AG04450 (cell line): ENCODE measurements around the gene HS6ST3. TPM values are rescaled to one million over a fixed set of nuclear protein-coding genes. Genes with fewer than 3 reads are reported as not detected.

Experiments
- CTCF ChIA-PET: fragments of 300-600, 350-600 bp; formaldehyde crosslinking; extraction: SDS; loops from one replicate; lab custom pipeline; 2022; ENCODE audit warnings: antibody characterized with exemption, inconsistent platforms; lab: Charles Lee
- POLR2A ChIA-PET: fragments of 350-600 bp; formaldehyde crosslinking; extraction: SDS; loops from one replicate; lab custom pipeline; 2021; ENCODE audit warnings: antibody characterized with exemption, inconsistent platforms; lab: Yijun Ruan, JAX
- DNase-seq: peaks from one replicate; pipeline ENCODE4 v3.0.0-alpha.2; 2011; ENCODE audit warnings: low read depth, low spot score
- H3K27ac ChIP-seq: one replicate; pipeline ENCODE4 v1.5.1; 2012; ENCODE audit warnings: low read depth, low read length, control low read depth
- H3K27me3 ChIP-seq: one replicate; pipeline ENCODE4 v1.6.0; 2012; ENCODE audit warnings: low read length; ENCODE audit not compliant: control insufficient read depth, insufficient read depth
- H3K4me3 ChIP-seq: 2 replicates; pipeline ENCODE4 v1.5.1; 2011; ENCODE audit warnings: mild to moderate bottlenecking, low read depth, low read length, control low read depth
- H3K9me3 ChIP-seq: 2 replicates; pipeline ENCODE4 v1.5.1; 2012; ENCODE audit warnings: low read length; ENCODE audit not compliant: control insufficient read depth, insufficient read depth
- CTCF ChIP-seq: IDR thresholded peaks from 2 replicates; pipeline ENCODE4 v1.5.1; 2011; ENCODE audit warnings: low read depth, low read length, control low read depth, inconsistent platforms
- polyA plus RNA-seq: library from polyadenylated mRNA; depleted of rRNA; stranded (reverse); fragments of >200 nt; gene quantifications from 2 replicates; pipeline ENCODE4 v1.2.3, GENCODE V29; 2011

HS6ST3 gene
- polyA plus RNA-seq, 1 experiment = not detected

GRCh38 chr13:96086736-96087135 lies 3.2 kb upstream of the HS6ST3 start:
- Histone ChIP-seq H3K27me3 (peaks cover 30% of the 10 kb centered on the region), H3K27ac (no peak overlapping the region), H3K4me3 (no peak overlapping the region), H3K9me3 (no peaks in the 10 kb centered on the region; the same call in 1 of the 2 replicates)
- CTCF ChIA-PET = interaction anchor here (1.1 to 1.7 kb wide), 2 partner anchors 10 to 67 kb away, joined by 3 to 4 read pairs; no protein-coding TSS in a partner anchor
- TF ChIP-seq CTCF = no peak
- POLR2A ChIA-PET = no interaction called here
- DNase-seq = no peak

- no peak for DNase-seq
- Histone ChIP-seq H3K27ac (no peak overlapping the region), H3K9me3 (no peaks in the 10 kb centered on the region; the same call in 1 of the 2 replicates), H3K27me3 (peaks cover 39% of the 10 kb centered on the region), H3K4me3 (no peak overlapping the region)
- no peak for TF ChIP-seq CTCF
- POLR2A ChIA-PET = no interaction called here
- CTCF ChIA-PET = interaction anchor here (0.6 to 0.7 kb wide), 2 partner anchors 31 to 109 kb away, joined by 3 to 4 read pairs; no protein-coding TSS in a partner anchor
Measured at GRCh38 chr13:96089139-96089538, 768 bp upstream of the HS6ST3 start.

- Histone ChIP-seq H3K27me3 (peaks cover 39% of the 10 kb centered on the region), H3K9me3 (no peaks in the 10 kb centered on the region; the same call in 1 of the 2 replicates), H3K4me3 (peak overlapping the region; percentile 55; the same call in 1 of the 2 replicates), H3K27ac (no peak overlapping the region)
- CTCF ChIA-PET = no interaction called here
- no peak for DNase-seq
- no peak for TF ChIP-seq CTCF
- POLR2A ChIA-PET = interaction anchor here (0.6 kb wide), 1 partner anchor 38 kb away, joined by 4 read pairs; no protein-coding TSS in a partner anchor
Measured at GRCh38 chr13:96090240-96091101, 564 bp downstream of the HS6ST3 start.

GRCh38 chr13:96091164-96092117 lies 1.5 kb downstream of the HS6ST3 start:
- CTCF ChIA-PET = no interaction called here
- peaks cover 39% of the 10 kb centered on the region for H3K27me3 ChIP-seq
- no peaks in the 10 kb centered on the region; the same call in 1 of the 2 replicates for H3K9me3 ChIP-seq
- no peak for DNase-seq
- H3K4me3 ChIP-seq = no peak overlapping the region
- no peak overlapping the region for H3K27ac ChIP-seq
- no peak for TF ChIP-seq CTCF
- POLR2A ChIA-PET = no interaction called here
